H1 (cell line): ENCODE results near the gene SKOR2. TPM values are rescaled to one million over a fixed set of nuclear protein-coding genes. Genes with fewer than 3 reads are reported as not detected.

Source experiments
- CTCF ChIA-PET: fragments of 300-600 bp; sonication (Branson Sonifier 250); formaldehyde crosslinking; loops from one replicate; lab custom pipeline; 2021; ENCODE audit not compliant: partially characterized antibody; lab: Charles Lee
- POLR2A ChIA-PET: fragments of 300-600 bp; sonication (Branson Sonifier 250); formaldehyde crosslinking; loops from one replicate; lab custom pipeline; 2021; ENCODE audit warnings: inconsistent platforms; ENCODE audit not compliant: partially characterized antibody; lab: Charles Lee
- DNase-seq, 2 experiments: peaks; one replicate each; pipeline versions ENCODE4 v3.0.0 to v3.0.0-alpha.2; 2010 to 2022; ENCODE audit warnings: low spot score in 2 of 2, low read depth in 1 of 2, mixed read lengths in 1 of 2
- FAIRE-seq: peaks from 2 replicates; lab custom pipeline; 2011; peaks lifted over from hg19 to GRCh38; lab: Jason Lieb, UNC
- H2AFZ ChIP-seq: 2 replicates; pipeline ENCODE4 v1.8.1; 2012; ENCODE audit warnings: low read length, inconsistent platforms
- H2AK5ac ChIP-seq: 2 replicates; pipeline ENCODE4 v1.6.1; 2013; ENCODE audit warnings: low read depth, low read length
- H2BK120ac ChIP-seq: replicated peaks from 2 replicates; pipeline ENCODE3; 2013; ENCODE audit warnings: low read depth, low read length, inconsistent platforms
- H2BK12ac ChIP-seq: 2 replicates; pipeline ENCODE4 v1.6.1; 2013; ENCODE audit warnings: low read depth, low read length
- H2BK15ac ChIP-seq: 2 replicates; pipeline ENCODE4 v1.6.1; 2013; ENCODE audit warnings: low read length
- H2BK20ac ChIP-seq: 2 replicates; pipeline ENCODE4 v1.6.1; 2013; ENCODE audit warnings: low read length
- H2BK5ac ChIP-seq: 2 replicates; pipeline ENCODE4 v1.6.1; 2013; ENCODE audit warnings: low read depth, low read length
- H3K14ac ChIP-seq: 2 replicates; pipeline ENCODE4 v1.6.1; 2013; ENCODE audit warnings: inconsistent platforms; ENCODE audit not compliant: insufficient read length
- H3K18ac ChIP-seq: 2 replicates; pipeline ENCODE4 v1.6.1; 2013; ENCODE audit warnings: low read length; ENCODE audit errors: extremely low read depth
- H3K23ac ChIP-seq: 2 replicates; pipeline ENCODE4 v1.6.1; 2013; ENCODE audit warnings: inconsistent platforms; ENCODE audit not compliant: insufficient read length
- H3K23me2 ChIP-seq: 2 replicates; pipeline ENCODE4 v1.6.1; 2013; ENCODE audit warnings: low read depth, low read length
- H3K27ac ChIP-seq: 2 replicates; pipeline ENCODE4 v1.6.1; 2011; ENCODE audit warnings: low read depth, low read length, inconsistent platforms
- H3K27me3 ChIP-seq, 4 experiments: replicated peaks in 1 of 4; 1 replicate in 1 of 4; 2 replicates in 3 of 4; pipeline versions ENCODE4 v1.6.1 to v1.8.1; 2011 to 2013; ENCODE audit warnings: low read length in 3 of 4, mild to moderate bottlenecking in 3 of 4, inconsistent platforms in 2 of 4, mixed read lengths in 2 of 4, moderate library complexity in 1 of 4; ENCODE audit not compliant: control insufficient read depth in 3 of 4, insufficient read depth in 3 of 4; ENCODE audit errors: extremely low read depth in 1 of 4
- H3K36me3 ChIP-seq, 4 experiments: 2 replicates each; pipeline versions ENCODE4 v1.6.1 to v1.8.1; 2011 to 2013; ENCODE audit warnings: mild to moderate bottlenecking in 4 of 4, low read length in 3 of 4, moderate library complexity in 2 of 4, control low read depth in 1 of 4, inconsistent platforms in 1 of 4; ENCODE audit not compliant: insufficient read depth in 4 of 4, control insufficient read depth in 2 of 4
- H3K4ac ChIP-seq: replicated peaks from 2 replicates; pipeline ENCODE3; 2013; ENCODE audit warnings: low read length, low read depth, mixed read lengths, inconsistent platforms; ENCODE audit not compliant: insufficient read length
- H3K4me1 ChIP-seq, 4 experiments: replicated peaks in 1 of 4; 1 replicate in 1 of 4; 2 replicates in 3 of 4; pipeline versions ENCODE4 v1.6.1 to v1.8.1; 2011 to 2013; ENCODE audit warnings: low read length in 3 of 4, inconsistent platforms in 2 of 4, mixed read lengths in 1 of 4; ENCODE audit not compliant: insufficient read depth in 4 of 4, control insufficient read depth in 3 of 4
- H3K4me2 ChIP-seq, 2 experiments: 2 replicates each; pipeline versions ENCODE4 v1.6.1 to v1.8.1; 2011 to 2013; ENCODE audit warnings: low read depth in 2 of 2, low read length in 2 of 2, control low read depth in 1 of 2, inconsistent platforms in 1 of 2, mild to moderate bottlenecking in 1 of 2; ENCODE audit not compliant: insufficient read depth in 1 of 2
- H3K4me3 ChIP-seq, 4 experiments: fragments of 200-600, 300-600 bp in 1 of 4; sonication (generic), shearing (Covaris generic), sonication (Bioruptor Twin) in 1 of 4; 2 replicates each; pipeline versions ENCODE4 v1.5.1 to v1.8.1; 2011 to 2016; ENCODE audit warnings: low read length in 4 of 4, low read depth in 3 of 4, control low read depth in 2 of 4, inconsistent platforms in 2 of 4, mild to moderate bottlenecking in 2 of 4, mixed read lengths in 1 of 4, moderate library complexity in 1 of 4; ENCODE audit not compliant: insufficient read depth in 2 of 4; ENCODE audit errors: extremely low read depth in 1 of 4
- H3K56ac ChIP-seq: replicated peaks from 2 replicates; pipeline ENCODE3; 2013; ENCODE audit warnings: low read depth, mild to moderate bottlenecking, mixed read lengths, low read length, inconsistent platforms; ENCODE audit not compliant: insufficient read length
- H3K79me1 ChIP-seq: 2 replicates; pipeline ENCODE4 v1.6.1; 2013; ENCODE audit warnings: low read depth, low read length, control low read depth
- H3K79me2 ChIP-seq, 2 experiments: 2 replicates each; pipeline versions ENCODE4 v1.6.1 to v1.8.1; 2012 to 2013; ENCODE audit warnings: low read length in 2 of 2, mild to moderate bottlenecking in 2 of 2, inconsistent platforms in 1 of 2; ENCODE audit not compliant: insufficient read depth in 2 of 2, control insufficient read depth in 1 of 2
- H3K9ac ChIP-seq, 4 experiments: replicated peaks in 1 of 4; 1 replicate in 1 of 4; 2 replicates in 3 of 4; pipeline versions ENCODE4 v1.6.1 to v1.8.1; 2011 to 2013; ENCODE audit warnings: low read depth in 3 of 4, low read length in 3 of 4, control low read depth in 2 of 4, mild to moderate bottlenecking in 2 of 4, moderate library complexity in 2 of 4, inconsistent platforms in 1 of 4; ENCODE audit errors: extremely low read depth in 1 of 4
- H3K9me3 ChIP-seq, 2 experiments: 2 replicates each; pipeline versions ENCODE4 v1.6.1 to v1.8.1; 2012 to 2013; ENCODE audit warnings: mild to moderate bottlenecking in 2 of 2, moderate library complexity in 2 of 2, control low read depth in 1 of 2, inconsistent platforms in 1 of 2, low read depth in 1 of 2, low read length in 1 of 2, mixed read lengths in 1 of 2; ENCODE audit not compliant: insufficient read depth in 2 of 2
- H4K20me1 ChIP-seq, 2 experiments: replicated peaks in 1 of 2; 2 replicates each; pipeline versions ENCODE3 to v1.8.1; 2011 to 2013; ENCODE audit warnings: inconsistent platforms in 2 of 2, low read length in 2 of 2, mild to moderate bottlenecking in 1 of 2; ENCODE audit not compliant: insufficient read depth in 2 of 2, control insufficient read depth in 1 of 2
- H4K5ac ChIP-seq: 2 replicates; pipeline ENCODE4 v1.6.1; 2013; ENCODE audit warnings: low read length, low read depth, mixed read lengths, inconsistent platforms; ENCODE audit not compliant: insufficient read length
- H4K8ac ChIP-seq: 2 replicates; pipeline ENCODE4 v1.8.0; 2013; ENCODE audit warnings: mild to moderate bottlenecking, moderate library complexity, low read length, inconsistent platforms; ENCODE audit not compliant: insufficient read depth; ENCODE audit errors: extremely low read depth
- H4K91ac ChIP-seq: replicated peaks from 2 replicates; pipeline ENCODE3; 2013; ENCODE audit warnings: low read length, mixed read lengths, inconsistent platforms; ENCODE audit not compliant: insufficient read length
- JUN ChIP-seq: IDR thresholded peaks from 2 replicates; pipeline ENCODE4 v1.6.1; 2011; ENCODE audit warnings: low read depth, mild to moderate bottlenecking, improper control_type of control experiment, low read length
- JUND ChIP-seq: IDR thresholded peaks from 2 replicates; pipeline ENCODE4 v1.6.1; 2011; ENCODE audit warnings: mild to moderate bottlenecking, improper control_type of control experiment, low read length
- KDM1A ChIP-seq: fragments of 200-600, 300-600 bp; sonication (generic); IDR thresholded peaks from 2 replicates; pipeline ENCODE4 v1.7.1; 2016; ENCODE audit warnings: mild to moderate bottlenecking, low read length, borderline replicate concordance
- NANOG ChIP-seq: IDR thresholded peaks from 2 replicates; pipeline ENCODE4 v1.6.1; 2011; ENCODE audit warnings: low read length, low read depth, mild to moderate bottlenecking, inconsistent platforms; ENCODE audit not compliant: insufficient read depth, poor library complexity, severe bottlenecking
- PHF8 ChIP-seq: fragments of 200-600 bp; sonication (generic); conservative IDR thresholded peaks from 2 replicates; pipeline ENCODE4 v1.7.1; 2012; ENCODE audit warnings: low read depth, mild to moderate bottlenecking, inconsistent platforms, low read length, moderate library complexity
- POLR2AphosphoS5 ChIP-seq: IDR thresholded peaks from 2 replicates; pipeline ENCODE4 v1.6.1; 2011; ENCODE audit warnings: low read depth, low read length
- POU5F1 ChIP-seq: IDR thresholded peaks from 2 replicates; pipeline ENCODE4 v1.6.1; 2011; ENCODE audit warnings: low read depth, mild to moderate bottlenecking, low read length, moderate library complexity
- SP4 ChIP-seq: IDR thresholded peaks from 2 replicates; pipeline ENCODE4 v1.6.1; 2012; ENCODE audit warnings: low read length, inconsistent platforms
- SUZ12 ChIP-seq: fragments of 200-600 bp; sonication (generic); IDR thresholded peaks from 2 replicates; pipeline ENCODE4 v1.6.1; 2012; ENCODE audit warnings: mild to moderate bottlenecking, inconsistent platforms, low read length, moderate library complexity, mixed read lengths
- TCF12 ChIP-seq: IDR thresholded peaks from 2 replicates; pipeline ENCODE4 v1.6.1; 2011; ENCODE audit warnings: low read depth, mild to moderate bottlenecking, low read length
- WGBS, 2 experiments: shearing (Covaris generic) in 1 of 2; methylation state at CpG; one replicate each; pipeline versions ENCODE4 v1.1.6 to v1.1.7; 2013 to 2015; ENCODE audit warnings: low lambda C conversion rate in 2 of 2, mixed read lengths in 2 of 2, inconsistent platforms in 1 of 2, low coverage in 1 of 2, missing lambda C conversion rate in 1 of 2; ENCODE audit not compliant: insufficient replicate concordance in 2 of 2, insufficient coverage in 1 of 2, insufficient read length in 1 of 2; ENCODE audit errors: extremely low coverage in 1 of 2, missing lambda C conversion rate in 1 of 2; 5-methylcytosine and 5-hydroxymethylcytosine counted together
- polyA plus RNA-seq, 7 experiments: library from polyadenylated mRNA; depleted of rRNA in 3 of 7; stranded (reverse) in 5 of 7; unstranded in 2 of 7; fragments of >200 nt in 5 of 7; fragments of 200-250 nt in 2 of 7; gene quantifications; 1 replicate in 5 of 7; 2 replicates in 1 of 7; 4 replicates in 1 of 7; pipeline versions ENCODE4 v1.2.1 to v1.2.3, GENCODE V29; 2011 to 2013; ENCODE audit warnings: missing spikeins in 2 of 7, mixed read lengths in 2 of 7
- total RNA-seq: library from RNA; stranded (reverse); fragmentation: NEBNext Ultra II Directional; extraction: Animal tissue kit (Norgen Biotek cat#: 25700); gene quantifications from 2 replicates; pipeline ENCODE4 v1.2.1, GENCODE V29; 2021
- TF ChIP-seq, protein P1 (sequence below): IDR thresholded peaks from 2 replicates; pipeline ENCODE4 v1.6.1; 2012; ENCODE audit warnings: inconsistent platforms
- TF ChIP-seq, protein P2 (sequence below), 3 experiments: IDR thresholded peaks; 1 replicate in 2 of 3; 2 replicates in 1 of 3; pipeline versions ENCODE4 v1.5.1 to v1.6.1; 2011; ENCODE audit warnings: low read length in 3 of 3, mild to moderate bottlenecking in 3 of 3, inconsistent platforms in 2 of 3, low read depth in 1 of 3, moderate library complexity in 1 of 3; ENCODE audit not compliant: insufficient read depth in 1 of 3; ENCODE audit errors: control extremely low read depth in 1 of 3

Gene SKOR2
- total and polyA plus RNA-seq, 2 of the 8 experiments (the other 6 are each of a cell fraction or from before 2014, with no cell fraction given): 0.05 to 0.11 TPM

DNA sequence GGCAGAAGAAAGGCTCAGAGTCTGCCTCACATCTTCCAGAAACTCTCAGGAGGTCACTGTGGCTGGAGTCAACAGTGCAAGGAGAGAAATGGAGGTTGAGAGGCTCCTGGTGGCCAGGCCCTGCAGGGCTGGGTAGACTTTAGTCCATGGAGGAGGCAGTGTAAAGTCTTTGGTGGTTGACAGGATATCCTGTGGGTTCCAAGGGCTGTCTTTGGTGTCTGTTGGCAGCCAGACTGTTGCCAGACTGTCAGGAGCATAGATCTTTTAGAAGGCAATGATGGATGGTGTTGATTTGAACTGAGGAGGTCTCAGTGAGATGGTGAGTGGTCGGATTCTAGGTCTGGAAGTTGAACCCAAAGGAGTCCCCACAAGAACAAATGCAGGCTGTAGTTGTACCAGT lies 45.0 kb upstream of the SKOR2 start:
- no peak overlapping the region for H2BK20ac ChIP-seq
- ChIA-PET POLR2A (no interaction called here), CTCF (interaction anchor here (0.7 to 0.9 kb wide), 2 partner anchors 102 to 250 kb away, joined by 3 read pairs; no protein-coding TSS in a partner anchor)
- H2AK5ac ChIP-seq: no peak overlapping the region
- H2BK12ac ChIP-seq: no peak overlapping the region
- H3K23me2 ChIP-seq: no peaks in the 10 kb centered on the region
- H3K4me1 ChIP-seq: no peaks in the 10 kb centered on the region
- no peak overlapping the region for H3K23ac ChIP-seq
- no peak overlapping the region for H4K8ac ChIP-seq
- peaks cover 4 to 9% of the 10 kb centered on the region in 2 experiments; a peak in 2 of 4 replicates for H3K9me3 ChIP-seq
- no peak overlapping the region for H3K4me3 ChIP-seq
- H2AFZ ChIP-seq: no peak overlapping the region
- no peaks in the 10 kb centered on the region for H3K79me2 ChIP-seq
- DNase-seq (peak in 1 of 2 experiments; percentile 0), FAIRE-seq (no peak)
- no peak overlapping the region for H3K27ac ChIP-seq
- no peaks in the 10 kb centered on the region for H4K20me1 ChIP-seq
- H3K36me3 ChIP-seq: no peaks in the 10 kb centered on the region
- 100% methylated on average over 1 of the region's 1 CpG; no CpG with 5 or more reads in 1 of the 2 experiments for WGBS, 2 experiments
- no peak overlapping the region for H3K4ac ChIP-seq
- no peak overlapping the region for H3K14ac ChIP-seq
- no peak overlapping the region for H3K4me2 ChIP-seq
- H3K27me3 ChIP-seq: no peaks in the 10 kb centered on the region; a peak in 2 of 7 replicates
- no peak overlapping the region for H2BK15ac ChIP-seq
- no peaks in the 10 kb centered on the region for H3K79me1 ChIP-seq
- no peak overlapping the region for H3K18ac ChIP-seq
- H3K56ac ChIP-seq: no peak overlapping the region
- no peak overlapping the region for H4K5ac ChIP-seq
- H2BK120ac ChIP-seq: no peak overlapping the region
- no peak overlapping the region for H4K91ac ChIP-seq
- H2BK5ac ChIP-seq: no peak overlapping the region
- H3K9ac ChIP-seq: no peak overlapping the region
- TF ChIP-seq PHF8: no peak
- no peak for TF ChIP-seq SP4
- TF ChIP-seq, protein P1, sequence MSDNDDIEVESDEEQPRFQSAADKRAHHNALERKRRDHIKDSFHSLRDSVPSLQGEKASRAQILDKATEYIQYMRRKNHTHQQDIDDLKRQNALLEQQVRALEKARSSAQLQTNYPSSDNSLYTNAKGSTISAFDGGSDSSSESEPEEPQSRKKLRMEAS: no peak
- no peak for TF ChIP-seq SUZ12
- TF ChIP-seq KDM1A: no peak
- no peak for TF ChIP-seq POU5F1
- no peak for TF ChIP-seq POLR2AphosphoS5
- TF ChIP-seq JUN: no peak
- no peak for TF ChIP-seq TCF12
- no peak for TF ChIP-seq NANOG
- TF ChIP-seq, protein P2, sequence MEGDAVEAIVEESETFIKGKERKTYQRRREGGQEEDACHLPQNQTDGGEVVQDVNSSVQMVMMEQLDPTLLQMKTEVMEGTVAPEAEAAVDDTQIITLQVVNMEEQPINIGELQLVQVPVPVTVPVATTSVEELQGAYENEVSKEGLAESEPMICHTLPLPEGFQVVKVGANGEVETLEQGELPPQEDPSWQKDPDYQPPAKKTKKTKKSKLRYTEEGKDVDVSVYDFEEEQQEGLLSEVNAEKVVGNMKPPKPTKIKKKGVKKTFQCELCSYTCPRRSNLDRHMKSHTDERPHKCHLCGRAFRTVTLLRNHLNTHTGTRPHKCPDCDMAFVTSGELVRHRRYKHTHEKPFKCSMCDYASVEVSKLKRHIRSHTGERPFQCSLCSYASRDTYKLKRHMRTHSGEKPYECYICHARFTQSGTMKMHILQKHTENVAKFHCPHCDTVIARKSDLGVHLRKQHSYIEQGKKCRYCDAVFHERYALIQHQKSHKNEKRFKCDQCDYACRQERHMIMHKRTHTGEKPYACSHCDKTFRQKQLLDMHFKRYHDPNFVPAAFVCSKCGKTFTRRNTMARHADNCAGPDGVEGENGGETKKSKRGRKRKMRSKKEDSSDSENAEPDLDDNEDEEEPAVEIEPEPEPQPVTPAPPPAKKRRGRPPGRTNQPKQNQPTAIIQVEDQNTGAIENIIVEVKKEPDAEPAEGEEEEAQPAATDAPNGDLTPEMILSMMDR (IDR thresholded peaks at IDR 0.05; ENCODE audit: control extremely low read depth in 1 of 3, insufficient read depth in 1 of 3, low read depth in 1 of 3, low read length in 3 of 3): no peak
- TF ChIP-seq JUND: no peak
